K562 (cell line): ENCODE data around the gene RTP5. TPM values are rescaled to one million over a fixed set of nuclear protein-coding genes. Genes with fewer than 3 reads are reported as not detected.

ENCODE experiments used
- BRCA1 ChIP-seq, 2 experiments: fragments of 450-650 bp in 1 of 2; sonication (generic) in 1 of 2; formaldehyde crosslinking in 1 of 2; IDR thresholded peaks; 2 replicates each; pipeline versions ENCODE4 v1.5.0 to v1.6.1; 2017 to 2020; ENCODE audit warnings: mild to moderate bottlenecking in 1 of 2, missing genetic modification reagents in 1 of 2
- CBFA2T2 ChIP-seq: fragments of 450-650 bp; conservative IDR thresholded peaks from 2 replicates; pipeline ENCODE4 v1.6.1; 2017; ENCODE audit warnings: mild to moderate bottlenecking
- FOXA3 ChIP-seq, 2 experiments: fragments of 450-650 bp in 1 of 2; sonication (generic) in 1 of 2; formaldehyde crosslinking; IDR thresholded peaks in 1 of 2; conservative IDR thresholded peaks in 1 of 2; 2 replicates each; pipeline versions ENCODE4 v1.4.0 to v1.8.0; 2020 to 2022; ENCODE audit warnings: mild to moderate bottlenecking in 2 of 2, missing genetic modification reagents in 1 of 2
- GABPB2 ChIP-seq: fragments of 250-450 bp; sonication (Bioruptor Pico); conservative IDR thresholded peaks from 2 replicates; pipeline ENCODE4 v1.5.1; 2021; ENCODE audit warnings: mild to moderate bottlenecking
- RBM39 ChIP-seq: fragments of 200-400 bp; formaldehyde crosslinking; optimal IDR thresholded peaks from 2 replicates; pipeline ENCODE3; 2018; ENCODE audit warnings: low read depth, low read length
- SMAD4 ChIP-seq: fragments of 250-450 bp; sonication (Bioruptor Pico); conservative IDR thresholded peaks from 2 replicates; pipeline ENCODE4 v1.8.0; 2021; ENCODE audit warnings: inconsistent platforms, mild to moderate bottlenecking, moderate library complexity
- TAF1 ChIP-seq: IDR thresholded peaks from 2 replicates; pipeline ENCODE4 v1.6.1; 2011; ENCODE audit warnings: mild to moderate bottlenecking, low read length, moderate library complexity; ENCODE audit not compliant: insufficient read depth, control insufficient read depth, severe bottlenecking; ENCODE audit errors: extremely low read depth
- ZBTB17 ChIP-seq: fragments of 450-650 bp; formaldehyde crosslinking; IDR thresholded peaks from 2 replicates; pipeline ENCODE4 v1.4.0; 2020; ENCODE audit warnings: mild to moderate bottlenecking
- ZKSCAN8 ChIP-seq: fragments of 200-800 bp; sonication (Bioruptor generic); IDR thresholded peaks from 2 replicates; pipeline ENCODE4 v1.6.1; 2016; ENCODE audit warnings: missing genetic modification characterization, missing compliant biosample characterization
- ZNF586 ChIP-seq: fragments of 450-650 bp; formaldehyde crosslinking; conservative IDR thresholded peaks from 2 replicates; pipeline ENCODE4 v1.4.0; 2020; ENCODE audit warnings: mild to moderate bottlenecking, moderate library complexity
- polyA plus RNA-seq, 8 experiments: library from polyadenylated mRNA; depleted of rRNA in 4 of 8; stranded (reverse) in 5 of 8; unstranded in 3 of 8; fragments of >200 nt; fragmentation: Nextera tagmentation in 2 of 8; fragmentation: Illumina TruSeq in 1 of 8; extraction: Ambion mirVana in 2 of 8; extraction: Trizol in 1 of 8; gene quantifications; 2 replicates each; pipeline versions ENCODE4 v1.2.1 to v1.2.3, GENCODE V29; 2011 to 2014; ENCODE audit warnings: inconsistent platforms in 1 of 8, missing spikeins in 1 of 8
- total RNA-seq, 7 experiments: library from RNA; depleted of rRNA in 6 of 7; stranded (reverse); fragments of >200 nt in 6 of 7; fragmentation: Illumina TruSeq in 2 of 7; extraction: Trizol in 2 of 7; gene quantifications; 2 replicates each; pipeline versions ENCODE4 v1.2.1 to v1.2.3, GENCODE V29; 2011 to 2021; ENCODE audit warnings: low replicate concordance in 1 of 7
- TF ChIP-seq, protein P1 (sequence below), 2 experiments: fragments of 450-650 bp in 1 of 2; sonication (generic) in 1 of 2; formaldehyde crosslinking in 1 of 2; IDR thresholded peaks; 2 replicates each; pipeline versions ENCODE4 v1.7.1 to v1.9.0; 2016 to 2022; ENCODE audit warnings: inconsistent platforms in 1 of 2, mild to moderate bottlenecking in 1 of 2, missing genetic modification reagents in 1 of 2
- TF ChIP-seq, protein P2 (sequence below), 2 experiments: fragments of 450-650 bp; IDR thresholded peaks; 2 replicates each; pipeline ENCODE4 v1.6.1; 2018; ENCODE audit warnings: mild to moderate bottlenecking in 2 of 2, low read depth in 1 of 2; ENCODE audit not compliant: partially characterized antibody in 2 of 2

RTP5 gene
- total and polyA plus RNA-seq, 9 of the 15 experiments (the other 6 are each of a cell fraction or from before 2014, with no cell fraction given): not detected

GRCh38 chr2:241844066-241844728 lies 25.3 kb upstream of the RTP5 start (continued):
- TF ChIP-seq, protein P1, sequence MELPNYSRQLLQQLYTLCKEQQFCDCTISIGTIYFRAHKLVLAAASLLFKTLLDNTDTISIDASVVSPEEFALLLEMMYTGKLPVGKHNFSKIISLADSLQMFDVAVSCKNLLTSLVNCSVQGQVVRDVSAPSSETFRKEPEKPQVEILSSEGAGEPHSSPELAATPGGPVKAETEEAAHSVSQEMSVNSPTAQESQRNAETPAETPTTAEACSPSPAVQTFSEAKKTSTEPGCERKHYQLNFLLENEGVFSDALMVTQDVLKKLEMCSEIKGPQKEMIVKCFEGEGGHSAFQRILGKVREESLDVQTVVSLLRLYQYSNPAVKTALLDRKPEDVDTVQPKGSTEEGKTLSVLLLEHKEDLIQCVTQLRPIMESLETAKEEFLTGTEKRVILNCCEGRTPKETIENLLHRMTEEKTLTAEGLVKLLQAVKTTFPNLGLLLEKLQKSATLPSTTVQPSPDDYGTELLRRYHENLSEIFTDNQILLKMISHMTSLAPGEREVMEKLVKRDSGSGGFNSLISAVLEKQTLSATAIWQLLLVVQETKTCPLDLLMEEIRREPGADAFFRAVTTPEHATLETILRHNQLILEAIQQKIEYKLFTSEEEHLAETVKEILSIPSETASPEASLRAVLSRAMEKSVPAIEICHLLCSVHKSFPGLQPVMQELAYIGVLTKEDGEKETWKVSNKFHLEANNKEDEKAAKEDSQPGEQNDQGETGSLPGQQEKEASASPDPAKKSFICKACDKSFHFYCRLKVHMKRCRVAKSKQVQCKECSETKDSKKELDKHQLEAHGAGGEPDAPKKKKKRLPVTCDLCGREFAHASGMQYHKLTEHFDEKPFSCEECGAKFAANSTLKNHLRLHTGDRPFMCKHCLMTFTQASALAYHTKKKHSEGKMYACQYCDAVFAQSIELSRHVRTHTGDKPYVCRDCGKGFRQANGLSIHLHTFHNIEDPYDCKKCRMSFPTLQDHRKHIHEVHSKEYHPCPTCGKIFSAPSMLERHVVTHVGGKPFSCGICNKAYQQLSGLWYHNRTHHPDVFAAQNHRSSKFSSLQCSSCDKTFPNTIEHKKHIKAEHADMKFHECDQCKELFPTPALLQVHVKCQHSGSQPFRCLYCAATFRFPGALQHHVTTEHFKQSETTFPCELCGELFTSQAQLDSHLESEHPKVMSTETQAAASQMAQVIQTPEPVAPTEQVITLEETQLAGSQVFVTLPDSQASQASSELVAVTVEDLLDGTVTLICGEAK (IDR thresholded peaks at IDR 0.05): peak; percentile 65
- TF ChIP-seq, protein P1 (CRISPR knock-in tag; IDR thresholded peaks at IDR 0.05): no peak
- TF ChIP-seq FOXA3 (CRISPR knock-in tag; conservative IDR thresholded peaks at IDR 0.05 in 1 of 2, IDR thresholded peaks at IDR 0.05 in 1 of 2) (no peak), ZNF586 (no peak), ZBTB17 (CRISPR knock-in tag) (no peak), BRCA1 (IDR thresholded peaks at IDR 0.05) (no peak), BRCA1 (CRISPR knock-in tag; IDR thresholded peaks at IDR 0.05) (no peak), SMAD4 (CRISPR knock-in tag) (peak; percentile 93), ZKSCAN8 (CRISPR knock-in tag) (no peak), CBFA2T2 (no peak), GABPB2 (CRISPR knock-in tag) (no peak), RBM39 (no peak), TAF1 (peak; percentile 62)
- TF ChIP-seq, protein P2, sequence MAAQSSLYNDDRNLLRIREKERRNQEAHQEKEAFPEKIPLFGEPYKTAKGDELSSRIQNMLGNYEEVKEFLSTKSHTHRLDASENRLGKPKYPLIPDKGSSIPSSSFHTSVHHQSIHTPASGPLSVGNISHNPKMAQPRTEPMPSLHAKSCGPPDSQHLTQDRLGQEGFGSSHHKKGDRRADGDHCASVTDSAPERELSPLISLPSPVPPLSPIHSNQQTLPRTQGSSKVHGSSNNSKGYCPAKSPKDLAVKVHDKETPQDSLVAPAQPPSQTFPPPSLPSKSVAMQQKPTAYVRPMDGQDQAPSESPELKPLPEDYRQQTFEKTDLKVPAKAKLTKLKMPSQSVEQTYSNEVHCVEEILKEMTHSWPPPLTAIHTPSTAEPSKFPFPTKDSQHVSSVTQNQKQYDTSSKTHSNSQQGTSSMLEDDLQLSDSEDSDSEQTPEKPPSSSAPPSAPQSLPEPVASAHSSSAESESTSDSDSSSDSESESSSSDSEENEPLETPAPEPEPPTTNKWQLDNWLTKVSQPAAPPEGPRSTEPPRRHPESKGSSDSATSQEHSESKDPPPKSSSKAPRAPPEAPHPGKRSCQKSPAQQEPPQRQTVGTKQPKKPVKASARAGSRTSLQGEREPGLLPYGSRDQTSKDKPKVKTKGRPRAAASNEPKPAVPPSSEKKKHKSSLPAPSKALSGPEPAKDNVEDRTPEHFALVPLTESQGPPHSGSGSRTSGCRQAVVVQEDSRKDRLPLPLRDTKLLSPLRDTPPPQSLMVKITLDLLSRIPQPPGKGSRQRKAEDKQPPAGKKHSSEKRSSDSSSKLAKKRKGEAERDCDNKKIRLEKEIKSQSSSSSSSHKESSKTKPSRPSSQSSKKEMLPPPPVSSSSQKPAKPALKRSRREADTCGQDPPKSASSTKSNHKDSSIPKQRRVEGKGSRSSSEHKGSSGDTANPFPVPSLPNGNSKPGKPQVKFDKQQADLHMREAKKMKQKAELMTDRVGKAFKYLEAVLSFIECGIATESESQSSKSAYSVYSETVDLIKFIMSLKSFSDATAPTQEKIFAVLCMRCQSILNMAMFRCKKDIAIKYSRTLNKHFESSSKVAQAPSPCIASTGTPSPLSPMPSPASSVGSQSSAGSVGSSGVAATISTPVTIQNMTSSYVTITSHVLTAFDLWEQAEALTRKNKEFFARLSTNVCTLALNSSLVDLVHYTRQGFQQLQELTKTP (IDR thresholded peaks at IDR 0.05; ENCODE audit: low read depth in 1 of 2, partially characterized antibody in 2 of 2): no peak
